ENCODE data around the gene YIPF3.
"Not testable (repeated sequence)": the region's sequence is repeated elsewhere in the genome, so short reads cannot be mapped to it uniquely, and the experiment has no call there.

YIPF3 gene

GRCh38 chr6:43471399-43471798, 45.3 kb downstream of the YIPF3 start:
- H3K4me3 ChIP-seq (ENCODE audit: control insufficient read depth, low read depth, low read length) = no peak overlapping the region
- no peak for TF ChIP-seq CTCF (conservative IDR thresholded peaks at IDR 0.05; ENCODE audit: control insufficient read depth, insufficient read depth, low read depth, low read length)
- DNase-seq (ENCODE audit: low read depth) = no peak

DNA sequence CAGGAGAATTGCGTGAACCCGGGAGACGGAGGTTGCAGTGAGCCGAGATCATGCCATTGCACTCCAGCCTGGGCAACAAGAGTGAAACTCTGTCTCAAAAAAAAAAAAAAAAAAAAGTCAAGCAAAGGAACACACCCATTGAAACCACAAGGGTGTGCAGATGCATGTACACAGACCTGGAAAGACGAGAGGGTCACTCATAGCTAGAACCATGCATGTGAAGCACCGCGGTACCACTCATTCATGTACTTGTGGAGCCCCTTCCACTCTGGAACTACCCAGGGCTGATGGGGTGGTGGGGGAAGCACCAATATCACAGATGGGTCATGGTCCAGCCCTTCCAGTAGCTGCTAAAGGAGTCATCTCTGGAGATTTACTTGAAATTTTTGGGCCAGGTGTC, 46.8 kb downstream of the YIPF3 start:
- H3K4me3 ChIP-seq (ENCODE audit: control insufficient read depth, low read depth, low read length) = no peak overlapping the region
- no peak for DNase-seq (ENCODE audit: low read depth)
- no peak for TF ChIP-seq CTCF (conservative IDR thresholded peaks at IDR 0.05; ENCODE audit: control insufficient read depth, insufficient read depth, low read depth, low read length)

GRCh38 chr6:43468748-43469681, 47.7 kb downstream of the YIPF3 start:
- no peak for TF ChIP-seq CTCF (conservative IDR thresholded peaks at IDR 0.05; ENCODE audit: control insufficient read depth, insufficient read depth, low read depth, low read length)

GRCh38 chr6:43468240-43468639, 48.5 kb downstream of the YIPF3 start:
- no peak for TF ChIP-seq CTCF (conservative IDR thresholded peaks at IDR 0.05; ENCODE audit: control insufficient read depth, insufficient read depth, low read depth, low read length)
- DNase-seq (ENCODE audit: low read depth) = no peak
- no peak overlapping the region for H3K4me3 ChIP-seq (ENCODE audit: control insufficient read depth, low read depth, low read length)

More at GRCh38 chr6:43468748-43469681, 47.7 kb downstream of the YIPF3 start:
- H3K4me3 ChIP-seq (ENCODE audit: control insufficient read depth, low read depth, low read length) = no peak overlapping the region
- DNase-seq (ENCODE audit: low read depth) = no peak

DNA sequence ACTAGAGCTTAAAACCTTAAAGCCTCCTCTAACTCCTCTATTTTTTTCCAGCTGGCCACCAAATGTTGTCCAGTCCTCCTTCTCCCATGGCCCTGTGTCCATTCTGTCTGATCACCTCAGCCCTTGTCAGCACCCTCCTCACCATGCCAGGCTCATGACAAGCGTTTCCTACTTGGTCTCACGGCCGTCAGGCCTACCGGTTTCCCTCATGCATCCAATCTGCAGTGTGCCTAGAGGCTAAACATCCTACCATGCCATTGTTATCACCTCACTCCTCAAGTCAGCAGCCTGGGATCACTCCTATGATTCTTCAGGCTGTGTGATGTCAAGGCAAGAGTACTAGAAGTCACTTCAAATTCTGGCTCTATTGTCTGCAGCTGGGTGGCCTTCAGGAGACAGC, 49.0 kb downstream of the YIPF3 start:
- no peak for TF ChIP-seq CTCF (conservative IDR thresholded peaks at IDR 0.05; ENCODE audit: control insufficient read depth, insufficient read depth, low read depth, low read length)
- no peak for DNase-seq (ENCODE audit: low read depth)
- H3K4me3 ChIP-seq (ENCODE audit: control insufficient read depth, low read depth, low read length) = no peak overlapping the region

DNA sequence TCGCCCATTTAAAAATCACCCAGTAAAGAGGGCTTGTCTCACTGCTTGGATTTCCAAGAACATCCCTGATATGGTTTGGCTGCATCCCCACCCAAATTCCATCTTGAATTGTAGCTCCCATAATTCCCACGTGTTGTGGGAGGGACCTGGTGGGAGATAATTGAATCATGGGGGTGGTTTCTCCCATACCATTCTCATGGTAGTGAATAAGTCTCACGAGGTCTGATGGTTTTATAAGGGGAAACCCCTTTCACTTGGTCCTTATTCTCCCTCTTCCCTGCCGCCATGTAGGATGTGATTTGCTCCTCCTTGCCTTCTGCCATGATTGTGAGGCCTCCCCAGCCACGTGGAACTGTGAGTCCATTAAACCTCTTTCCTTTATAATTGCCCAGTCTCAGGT, 49.5 kb downstream of the YIPF3 start:
- not testable (repeated sequence) for DNase-seq (ENCODE audit: low read depth); H3K4me3 ChIP-seq (ENCODE audit: control insufficient read depth, low read depth, low read length)

DNA sequence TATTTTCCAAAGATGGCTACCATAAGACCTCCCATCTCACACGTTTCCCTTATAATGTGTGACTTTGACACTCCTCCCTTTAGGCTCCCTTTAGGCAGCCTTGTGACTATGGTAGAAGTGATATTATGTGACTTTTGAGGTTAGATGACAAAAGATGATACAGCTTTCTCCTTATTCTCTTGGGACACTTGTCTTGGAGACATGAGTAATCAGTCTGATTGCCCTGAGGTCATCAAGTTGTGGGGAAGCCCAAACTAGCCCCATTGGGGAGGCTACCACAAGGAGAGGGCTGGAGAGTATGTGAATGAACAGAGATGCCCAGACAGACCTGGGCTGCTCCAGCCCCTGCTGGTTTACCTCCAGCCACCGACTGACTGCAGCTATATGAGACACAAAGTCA, 50.8 kb downstream of the YIPF3 start:
- no peak for TF ChIP-seq CTCF (conservative IDR thresholded peaks at IDR 0.05; ENCODE audit: control insufficient read depth, insufficient read depth, low read depth, low read length)
- peak; percentile 30 for DNase-seq (ENCODE audit: low read depth)
- no peak overlapping the region for H3K4me3 ChIP-seq (ENCODE audit: control insufficient read depth, low read depth, low read length)

All from fibroblast of mammary gland (primary cell).